Panc1 (cell line): ENCODE measurements around the gene PLD1. TPM values are rescaled to one million over a fixed set of nuclear protein-coding genes. Genes with fewer than 3 reads are reported as not detected.

Experiments used
- ATAC-seq: fragments of 200-7000 bp; cut with Tn5 transposase; 2 replicates; pipeline ENCODE4 v1.9.1; 2020; ENCODE audit warnings: mild to moderate bottlenecking, moderate library complexity
- BruUV-seq: library from RNA; stranded (reverse); fragments of 400-500 nt; replicated peaks from 2 replicates; lab custom pipeline; 2021; lab: Mats Ljungman, UMichigan
- CTCF ChIA-PET: fragments of 300-600 bp; sonication (Branson Sonifier 250); formaldehyde crosslinking; loops from one replicate; lab custom pipeline; 2022; ENCODE audit warnings: antibody characterized with exemption; lab: Charles Lee
- POLR2A ChIA-PET: fragments of 300-600 bp; sonication (Branson Sonifier 250); formaldehyde crosslinking; loops from one replicate; lab custom pipeline; 2022; ENCODE audit warnings: antibody characterized with exemption; lab: Charles Lee
- DNase-seq: peaks from one replicate; pipeline ENCODE4 v3.0.0-alpha.2; 2010; ENCODE audit warnings: low read depth, low spot score
- H3K27ac ChIP-seq: 2 replicates; pipeline ENCODE4 v1.5.1; 2011; ENCODE audit warnings: mild to moderate bottlenecking, low read length, inconsistent platforms
- H3K27me3 ChIP-seq: fragments of 200-500 bp; sonication (Bioruptor generic); 2 replicates; pipeline ENCODE4 v1.6.0; 2014; ENCODE audit warnings: low read length, inconsistent platforms; ENCODE audit not compliant: control insufficient read depth, insufficient read depth
- H3K36me3 ChIP-seq: fragments of 200-500 bp; sonication (Bioruptor generic); 2 replicates; pipeline ENCODE4 v1.5.1; 2014; ENCODE audit warnings: inconsistent platforms, mild to moderate bottlenecking, low read length, moderate library complexity; ENCODE audit not compliant: control insufficient read depth, insufficient read depth
- H3K4me1 ChIP-seq: 2 replicates; pipeline ENCODE4 v1.5.1; 2011; ENCODE audit warnings: inconsistent platforms, mild to moderate bottlenecking, low read length, moderate library complexity; ENCODE audit not compliant: control insufficient read depth, insufficient read depth
- H3K4me3 ChIP-seq, 2 experiments: 2 replicates each; pipeline ENCODE4 v1.5.1; 2011 to 2012; ENCODE audit warnings: low read depth in 2 of 2, low read length in 2 of 2, mild to moderate bottlenecking in 2 of 2, inconsistent platforms in 1 of 2, moderate library complexity in 1 of 2
- H3K9me3 ChIP-seq: fragments of 200-500 bp; sonication (Bioruptor generic); 2 replicates; pipeline ENCODE4 v1.5.1; 2014; ENCODE audit warnings: low read depth, mild to moderate bottlenecking, inconsistent platforms, low read length, moderate library complexity; ENCODE audit not compliant: control insufficient read depth, insufficient read depth
- POLR2AphosphoS5 ChIP-seq: IDR thresholded peaks from 2 replicates; pipeline ENCODE4 v1.6.1; 2012; ENCODE audit warnings: mild to moderate bottlenecking, low read depth, low read length, moderate library complexity
- SIN3A ChIP-seq: IDR thresholded peaks from 2 replicates; pipeline ENCODE4 v1.6.1; 2012; ENCODE audit warnings: low read depth, mild to moderate bottlenecking, low read length, moderate library complexity, borderline replicate concordance; ENCODE audit not compliant: insufficient read depth
- TCF7L2 ChIP-seq: IDR thresholded peaks from 2 replicates; pipeline ENCODE4 v1.6.1; 2011; ENCODE audit warnings: mild to moderate bottlenecking, low read depth, low read length, inconsistent platforms
- in situ Hi-C: cut with HindIII; loops from 2 replicates; pipeline ENCODE4 v1.10.0; 2016; ENCODE audit warnings: low sequenced_read_pairs, low pct_unique_long_range_greater_than_20kb
- intact Hi-C: fragments of 100-400 bp; cut with micrococcal nuclease; formaldehyde crosslinking; loops from one replicate; pipeline ENCODE4 v1.10.0; 2022; ENCODE audit not compliant: unreplicated experiment
- total RNA-seq: library from RNA; stranded (reverse); gene quantifications from one replicate; pipeline ENCODE4 v1.2.1, GENCODE V29; 2021; ENCODE audit not compliant: unreplicated experiment
- TF ChIP-seq, protein P1 (sequence below), 2 experiments: IDR thresholded peaks; 2 replicates each; pipeline ENCODE4 v1.6.1; 2011 to 2012; ENCODE audit warnings: low read depth in 2 of 2, control low read depth in 1 of 2, low read length in 1 of 2, mild to moderate bottlenecking in 1 of 2, moderate library complexity in 1 of 2; ENCODE audit not compliant: insufficient read depth in 1 of 2
- TF ChIP-seq, protein P2 (sequence below): fragments of 450-650 bp; IDR thresholded peaks from 2 replicates; pipeline ENCODE4 v1.5.1; 2017; ENCODE audit warnings: mild to moderate bottlenecking

PLD1 gene
- total RNA-seq, 1 experiment from 2014 or later: 20.6 TPM

DNA sequence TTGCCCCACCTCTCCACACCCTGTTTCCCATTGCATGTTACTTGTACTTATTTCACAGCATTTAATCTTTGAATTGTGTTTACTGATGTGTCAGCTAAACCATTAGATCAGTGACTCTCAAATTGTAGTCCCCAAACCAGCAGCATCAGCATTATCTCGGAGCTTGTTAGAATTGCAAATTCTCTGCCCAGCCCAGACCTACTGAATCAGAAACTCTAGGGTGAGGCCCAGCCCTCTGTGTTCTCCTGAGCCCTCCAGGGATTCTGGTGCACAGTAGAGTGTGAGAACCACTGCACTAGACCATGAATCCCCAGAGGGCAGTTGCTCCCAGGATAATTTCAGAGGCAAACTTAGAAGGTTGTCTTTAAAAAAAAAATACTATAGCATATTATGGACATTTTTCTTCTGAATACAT, 13.0 kb downstream of the PLD1 start:
- ChIA-PET POLR2A (no interaction called here), CTCF (no interaction called here)
- H3K4me3 ChIP-seq: no peak overlapping the region
- no TSS peak for BruUV-seq
- H3K4me1 ChIP-seq: peaks cover 42% of the 10 kb centered on the region
- TF ChIP-seq SIN3A (no peak), TCF7L2 (no peak), POLR2AphosphoS5 (no peak)
- TF ChIP-seq, protein P1, sequence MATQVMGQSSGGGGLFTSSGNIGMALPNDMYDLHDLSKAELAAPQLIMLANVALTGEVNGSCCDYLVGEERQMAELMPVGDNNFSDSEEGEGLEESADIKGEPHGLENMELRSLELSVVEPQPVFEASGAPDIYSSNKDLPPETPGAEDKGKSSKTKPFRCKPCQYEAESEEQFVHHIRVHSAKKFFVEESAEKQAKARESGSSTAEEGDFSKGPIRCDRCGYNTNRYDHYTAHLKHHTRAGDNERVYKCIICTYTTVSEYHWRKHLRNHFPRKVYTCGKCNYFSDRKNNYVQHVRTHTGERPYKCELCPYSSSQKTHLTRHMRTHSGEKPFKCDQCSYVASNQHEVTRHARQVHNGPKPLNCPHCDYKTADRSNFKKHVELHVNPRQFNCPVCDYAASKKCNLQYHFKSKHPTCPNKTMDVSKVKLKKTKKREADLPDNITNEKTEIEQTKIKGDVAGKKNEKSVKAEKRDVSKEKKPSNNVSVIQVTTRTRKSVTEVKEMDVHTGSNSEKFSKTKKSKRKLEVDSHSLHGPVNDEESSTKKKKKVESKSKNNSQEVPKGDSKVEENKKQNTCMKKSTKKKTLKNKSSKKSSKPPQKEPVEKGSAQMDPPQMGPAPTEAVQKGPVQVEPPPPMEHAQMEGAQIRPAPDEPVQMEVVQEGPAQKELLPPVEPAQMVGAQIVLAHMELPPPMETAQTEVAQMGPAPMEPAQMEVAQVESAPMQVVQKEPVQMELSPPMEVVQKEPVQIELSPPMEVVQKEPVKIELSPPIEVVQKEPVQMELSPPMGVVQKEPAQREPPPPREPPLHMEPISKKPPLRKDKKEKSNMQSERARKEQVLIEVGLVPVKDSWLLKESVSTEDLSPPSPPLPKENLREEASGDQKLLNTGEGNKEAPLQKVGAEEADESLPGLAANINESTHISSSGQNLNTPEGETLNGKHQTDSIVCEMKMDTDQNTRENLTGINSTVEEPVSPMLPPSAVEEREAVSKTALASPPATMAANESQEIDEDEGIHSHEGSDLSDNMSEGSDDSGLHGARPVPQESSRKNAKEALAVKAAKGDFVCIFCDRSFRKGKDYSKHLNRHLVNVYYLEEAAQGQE (IDR thresholded peaks at IDR 0.05; ENCODE audit: insufficient read depth in 1 of 2, low read depth in 2 of 2, low read length in 1 of 2): no peak
- TF ChIP-seq, protein P2, sequence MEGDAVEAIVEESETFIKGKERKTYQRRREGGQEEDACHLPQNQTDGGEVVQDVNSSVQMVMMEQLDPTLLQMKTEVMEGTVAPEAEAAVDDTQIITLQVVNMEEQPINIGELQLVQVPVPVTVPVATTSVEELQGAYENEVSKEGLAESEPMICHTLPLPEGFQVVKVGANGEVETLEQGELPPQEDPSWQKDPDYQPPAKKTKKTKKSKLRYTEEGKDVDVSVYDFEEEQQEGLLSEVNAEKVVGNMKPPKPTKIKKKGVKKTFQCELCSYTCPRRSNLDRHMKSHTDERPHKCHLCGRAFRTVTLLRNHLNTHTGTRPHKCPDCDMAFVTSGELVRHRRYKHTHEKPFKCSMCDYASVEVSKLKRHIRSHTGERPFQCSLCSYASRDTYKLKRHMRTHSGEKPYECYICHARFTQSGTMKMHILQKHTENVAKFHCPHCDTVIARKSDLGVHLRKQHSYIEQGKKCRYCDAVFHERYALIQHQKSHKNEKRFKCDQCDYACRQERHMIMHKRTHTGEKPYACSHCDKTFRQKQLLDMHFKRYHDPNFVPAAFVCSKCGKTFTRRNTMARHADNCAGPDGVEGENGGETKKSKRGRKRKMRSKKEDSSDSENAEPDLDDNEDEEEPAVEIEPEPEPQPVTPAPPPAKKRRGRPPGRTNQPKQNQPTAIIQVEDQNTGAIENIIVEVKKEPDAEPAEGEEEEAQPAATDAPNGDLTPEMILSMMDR: no peak
- no peaks in the 10 kb centered on the region for H3K36me3 ChIP-seq
- intact Hi-C loops: no loop called here
- no peaks in the 10 kb centered on the region for H3K27me3 ChIP-seq
- H3K27ac ChIP-seq: peak overlapping the region; percentile 17; the same call in 1 of the 2 replicates
- H3K9me3 ChIP-seq: no peaks in the 10 kb centered on the region
- in situ Hi-C loops: no loop called here
- no peak for ATAC-seq
- DNase-seq: no peak

DNA sequence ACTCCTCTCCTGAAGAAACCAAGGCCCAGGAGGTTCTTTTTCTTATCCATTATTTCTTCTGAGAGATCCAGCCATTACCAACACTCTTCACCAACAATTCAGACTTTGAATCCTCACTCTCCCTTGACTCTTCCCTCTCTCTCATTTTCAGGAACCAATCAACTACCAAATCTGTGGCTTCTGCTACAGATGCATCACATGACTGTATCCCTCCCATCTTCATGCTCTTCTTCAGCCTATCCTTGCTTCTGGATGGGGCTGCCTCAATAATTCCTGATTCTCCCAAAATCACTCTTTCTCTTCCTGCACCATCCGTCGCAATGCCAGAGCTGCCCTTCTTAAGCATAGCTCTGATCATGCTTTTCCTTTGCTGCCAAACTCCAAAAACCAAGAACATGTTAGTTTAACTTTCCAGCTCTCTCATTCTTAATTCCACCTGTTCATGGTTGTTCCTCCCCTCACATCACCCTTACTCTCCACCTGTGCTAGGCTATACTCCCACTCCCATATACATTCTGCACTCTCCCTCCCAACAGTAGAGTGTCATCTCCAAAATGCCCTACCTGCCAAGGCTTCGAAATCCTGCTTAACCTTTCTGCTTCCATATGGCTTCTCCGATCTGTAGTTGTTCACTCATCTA, 13.5 kb downstream of the PLD1 start:
- H3K4me3 ChIP-seq: no peak overlapping the region
- ChIA-PET POLR2A (no interaction called here), CTCF (interaction anchor here (0.7 kb wide), 1 partner anchor 13 kb away, joined by 7 read pairs; the partner anchor contains the start of gene PLD1)
- BruUV-seq: no TSS peak
- TF ChIP-seq, protein P1 (IDR thresholded peaks at IDR 0.05; ENCODE audit: insufficient read depth in 1 of 2, low read depth in 2 of 2, low read length in 1 of 2): no peak
- intact Hi-C loops: no loop called here
- in situ Hi-C loops: no loop called here
- no peaks in the 10 kb centered on the region for H3K27me3 ChIP-seq
- peaks cover 42% of the 10 kb centered on the region for H3K4me1 ChIP-seq
- DNase-seq (no peak), ATAC-seq (no peak)
- no peaks in the 10 kb centered on the region for H3K36me3 ChIP-seq
- no peaks in the 10 kb centered on the region for H3K9me3 ChIP-seq
- H3K27ac ChIP-seq: peak overlapping the region; percentile 17; the same call in 1 of the 2 replicates
